ENCODE data around the gene CCS. TPM values are rescaled to one million over a fixed set of nuclear protein-coding genes. Genes with fewer than 3 reads are reported as not detected.

CCS gene
- total RNA-seq, 4 donors from 2014 or later: 12.7 to 27.5 (median 21.2) TPM

DNA sequence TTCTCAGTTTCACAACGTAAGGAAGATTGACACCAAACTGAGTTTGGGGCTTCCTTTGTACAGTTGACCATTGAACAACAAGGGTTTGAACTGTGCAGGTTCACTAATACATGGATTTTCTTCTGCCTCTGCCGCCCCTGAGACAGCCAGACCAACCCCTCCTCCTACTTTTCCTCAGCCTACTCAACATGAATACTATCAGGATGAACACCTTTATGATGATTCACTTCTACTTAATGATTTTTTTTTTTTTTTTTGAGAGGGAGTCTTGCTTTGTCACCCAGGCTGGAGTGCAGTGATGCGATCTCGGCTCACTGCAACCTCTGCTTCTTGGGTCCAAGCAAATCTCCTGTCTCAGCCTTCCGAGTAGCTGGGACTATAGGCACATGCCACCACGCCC, 60.1 kb downstream of the CCS start:
- Histone ChIP-seq H3K27me3 (no peaks in the 10 kb centered on the region), H3K4me3 (no peak overlapping the region), H3K27ac (no peak overlapping the region), H3K4me1 (peaks cover 0 to 22% (median 0%) of the 10 kb centered on the region in 3 donors), H3K36me3 (peaks cover 0 to 99% (median 0%) of the 10 kb centered on the region in 3 donors), H3K9me3 (no peaks in the 10 kb centered on the region)
- 70 to 74% methylated on average over 6 of the region's 6 CpGs for WGBS, 2 donors
- TF ChIP-seq, protein P1, sequence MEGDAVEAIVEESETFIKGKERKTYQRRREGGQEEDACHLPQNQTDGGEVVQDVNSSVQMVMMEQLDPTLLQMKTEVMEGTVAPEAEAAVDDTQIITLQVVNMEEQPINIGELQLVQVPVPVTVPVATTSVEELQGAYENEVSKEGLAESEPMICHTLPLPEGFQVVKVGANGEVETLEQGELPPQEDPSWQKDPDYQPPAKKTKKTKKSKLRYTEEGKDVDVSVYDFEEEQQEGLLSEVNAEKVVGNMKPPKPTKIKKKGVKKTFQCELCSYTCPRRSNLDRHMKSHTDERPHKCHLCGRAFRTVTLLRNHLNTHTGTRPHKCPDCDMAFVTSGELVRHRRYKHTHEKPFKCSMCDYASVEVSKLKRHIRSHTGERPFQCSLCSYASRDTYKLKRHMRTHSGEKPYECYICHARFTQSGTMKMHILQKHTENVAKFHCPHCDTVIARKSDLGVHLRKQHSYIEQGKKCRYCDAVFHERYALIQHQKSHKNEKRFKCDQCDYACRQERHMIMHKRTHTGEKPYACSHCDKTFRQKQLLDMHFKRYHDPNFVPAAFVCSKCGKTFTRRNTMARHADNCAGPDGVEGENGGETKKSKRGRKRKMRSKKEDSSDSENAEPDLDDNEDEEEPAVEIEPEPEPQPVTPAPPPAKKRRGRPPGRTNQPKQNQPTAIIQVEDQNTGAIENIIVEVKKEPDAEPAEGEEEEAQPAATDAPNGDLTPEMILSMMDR (IDR thresholded peaks at IDR 0.05): no peak
- no peak for TF ChIP-seq POLR2A (IDR thresholded peaks at IDR 0.05)
- DNase-seq: no peak
- intact Hi-C loops (cut with DNase I): no loop called here

Small RNA genes lying within 50 kb of the gene (small RNA-seq; reads per million reads assigned to genes)
- gene RNU4-39P: 0 reads per million in 4 donors

Other genes with a start within 250 kb of the CCS start
- gene BRMS1, start 248.1 kb upstream of the CCS start, total RNA-seq: 10 to 100 TPM; 43.8 to 65.5 (median 56.8) TPM
- gene B4GAT1, start 245.6 kb upstream of the CCS start, total RNA-seq: 10 to 100 TPM in 2 of 4 donors, 1 to 10 TPM in 2; 6.8 to 24.0 (median 11.3) TPM
- 1 to 10 TPM; 2.9 to 5.5 (median 4.8) TPM for gene SLC29A2, start 221.4 kb upstream of the CCS start, total RNA-seq
- under 1 TPM in 1 of 4 donors, not detected in 3; 0.38 TPM for gene NPAS4, start 172.2 kb upstream of the CCS start, total RNA-seq
- gene MRPL11, start 154.3 kb upstream of the CCS start, total RNA-seq: 10 to 100 TPM; 39.3 to 66.4 (median 54.2) TPM
- 10 to 100 TPM in 1 of 4 donors, 1 to 10 TPM in 3; 6.3 to 17.2 (median 8.8) TPM for gene PELI3, start 126.3 kb upstream of the CCS start, total RNA-seq
- gene DPP3, start 112.8 kb upstream of the CCS start, total RNA-seq: 10 to 100 TPM; 24.6 to 49.2 (median 43.5) TPM
- gene BBS1, start 82.5 kb upstream of the CCS start, total RNA-seq: 10 to 100 TPM in 3 of 4 donors, 1 to 10 TPM in 1; 9.7 to 45.8 (median 17.1) TPM
- 10 to 100 TPM in 1 of 4 donors, 1 to 10 TPM in 3; 8.0 to 10.7 (median 9.5) TPM for gene ZDHHC24, start 47.1 kb upstream of the CCS start, total RNA-seq
- not detected for gene ACTN3, start 46.3 kb upstream of the CCS start, total RNA-seq
- 10 to 100 TPM in 2 of 4 donors, 1 to 10 TPM in 2; 3.3 to 47.3 (median 13.0) TPM for gene CTSF, start 24.6 kb upstream of the CCS start, total RNA-seq
- gene CCDC87, start 122 bp upstream of the CCS start, total RNA-seq: under 1 TPM; 0.09 to 0.40 (median 0.21) TPM
- gene RBM14, start 23.4 kb downstream of the CCS start, total RNA-seq: 10 to 100 TPM; 37.0 to 61.5 (median 38.0) TPM
- gene RBM4, start 45.5 kb downstream of the CCS start, total RNA-seq: 10 to 100 TPM; 68.6 to 89.6 (median 80.3) TPM
- gene RBM4B, start 84.7 kb downstream of the CCS start, total RNA-seq: 10 to 100 TPM in 2 of 4 donors, 1 to 10 TPM in 2; 8.4 to 16.4 (median 9.2) TPM
- 100 to 1,000 TPM; 101 to 368 (median 128) TPM for gene SPTBN2, start 136.0 kb downstream of the CCS start, total RNA-seq

Measured in esophagus squamous epithelium (tissue), 5 donors.